ENCODE measurements around the gene SAMD4B. TPM values are rescaled to one million over a fixed set of nuclear protein-coding genes. Genes with fewer than 3 reads are reported as not detected.
"Not testable (repeated sequence)": the region's sequence is repeated elsewhere in the genome, so short reads cannot be mapped to it uniquely, and the experiment has no call there.

Gene SAMD4B
- total RNA-seq, 2 donors from 2014 or later: 133 to 227 TPM

DNA sequence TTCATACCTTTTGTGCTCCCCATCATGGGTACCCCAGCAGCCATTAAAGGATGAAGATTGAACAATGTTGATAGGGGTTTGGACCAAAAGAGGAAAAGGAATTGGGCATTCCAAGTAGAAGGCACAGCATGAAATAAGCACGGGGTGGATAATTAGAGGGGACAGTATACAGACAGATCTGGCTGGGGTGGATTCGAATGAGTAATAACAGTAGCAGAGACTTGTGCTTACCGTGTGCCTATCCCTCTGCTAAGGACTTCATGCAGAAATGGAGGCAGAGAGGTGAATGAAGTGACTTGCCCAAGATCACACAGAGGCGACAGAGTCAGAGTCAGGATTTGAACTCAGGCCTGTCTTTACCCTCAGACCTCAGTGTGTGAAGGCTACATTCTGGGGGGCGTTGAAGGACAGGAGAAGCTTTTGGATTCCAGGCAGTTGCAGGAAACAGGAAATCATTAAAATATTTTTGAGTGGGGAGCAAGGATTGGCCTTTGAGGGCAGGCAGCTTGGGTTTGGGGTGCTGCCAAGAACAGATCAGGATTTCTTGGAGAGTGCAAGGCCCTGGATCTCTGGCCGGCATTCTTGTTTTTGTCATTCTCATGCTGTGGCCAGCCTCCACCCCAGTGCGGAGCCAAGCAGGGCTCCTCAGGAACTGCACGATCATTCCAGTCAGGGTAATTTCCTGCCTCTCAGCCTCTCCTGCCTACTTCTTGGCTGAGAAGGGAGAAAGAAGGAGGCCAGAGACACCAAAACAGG is 30.0 kb downstream of the SAMD4B start:
- H3K4me1 ChIP-seq (replicated peaks): peaks cover 10% of the 10 kb centered on the region
- no peaks in the 10 kb centered on the region for H3K27me3 ChIP-seq (replicated peaks; ENCODE audit: insufficient read depth)
- peak; percentile 70 for DNase-seq (ENCODE audit: low spot score)
- H3K9me3 ChIP-seq: no peaks in the 10 kb centered on the region
- intact Hi-C loops (cut with DNase I): no loop called here
- 37% methylated on average over 8 of the region's 8 CpGs for WGBS
- TF ChIP-seq POLR2A (IDR thresholded peaks at IDR 0.05) (no peak), POLR2AphosphoS5 (IDR thresholded peaks at IDR 0.05) (peak; percentile 74)
- H3K4me3 ChIP-seq: no peak overlapping the region
- H3K27ac ChIP-seq: peak overlapping the region; percentile 80 to 84
- peaks cover 15 to 26% of the 10 kb centered on the region in 2 donors for H3K36me3 ChIP-seq

DNA sequence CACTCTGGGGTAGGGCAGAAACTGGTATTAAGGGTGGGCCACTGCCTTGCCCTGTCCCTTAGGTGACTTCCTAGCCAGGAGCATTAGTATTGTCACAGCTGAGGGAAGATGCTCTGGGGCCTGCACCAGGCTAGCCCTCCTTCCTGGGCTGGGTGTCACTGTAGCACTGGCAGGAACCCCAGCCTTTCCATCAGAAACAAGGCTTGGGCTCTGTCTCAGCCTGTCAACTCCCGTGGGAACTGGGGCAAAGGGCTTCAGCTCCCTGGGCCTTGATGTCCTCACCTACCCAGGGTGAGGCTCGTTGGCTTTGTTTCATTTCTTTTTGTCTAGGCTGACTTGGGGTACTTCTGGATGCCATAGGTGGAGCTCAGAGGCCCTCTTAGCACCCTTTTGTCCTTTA is 30.7 kb downstream of the SAMD4B start:
- Histone ChIP-seq H3K9me3 (no peaks in the 10 kb centered on the region), H3K27me3 (replicated peaks; ENCODE audit: insufficient read depth) (no peaks in the 10 kb centered on the region), H3K4me1 (replicated peaks) (peaks cover 10% of the 10 kb centered on the region), H3K4me3 (no peak overlapping the region), H3K36me3 (peaks cover 22 to 33% of the 10 kb centered on the region in 2 donors), H3K27ac (peak overlapping the region; percentile 80 to 84)
- no peak for TF ChIP-seq POLR2A (IDR thresholded peaks at IDR 0.05)
- TF ChIP-seq, protein P1, sequence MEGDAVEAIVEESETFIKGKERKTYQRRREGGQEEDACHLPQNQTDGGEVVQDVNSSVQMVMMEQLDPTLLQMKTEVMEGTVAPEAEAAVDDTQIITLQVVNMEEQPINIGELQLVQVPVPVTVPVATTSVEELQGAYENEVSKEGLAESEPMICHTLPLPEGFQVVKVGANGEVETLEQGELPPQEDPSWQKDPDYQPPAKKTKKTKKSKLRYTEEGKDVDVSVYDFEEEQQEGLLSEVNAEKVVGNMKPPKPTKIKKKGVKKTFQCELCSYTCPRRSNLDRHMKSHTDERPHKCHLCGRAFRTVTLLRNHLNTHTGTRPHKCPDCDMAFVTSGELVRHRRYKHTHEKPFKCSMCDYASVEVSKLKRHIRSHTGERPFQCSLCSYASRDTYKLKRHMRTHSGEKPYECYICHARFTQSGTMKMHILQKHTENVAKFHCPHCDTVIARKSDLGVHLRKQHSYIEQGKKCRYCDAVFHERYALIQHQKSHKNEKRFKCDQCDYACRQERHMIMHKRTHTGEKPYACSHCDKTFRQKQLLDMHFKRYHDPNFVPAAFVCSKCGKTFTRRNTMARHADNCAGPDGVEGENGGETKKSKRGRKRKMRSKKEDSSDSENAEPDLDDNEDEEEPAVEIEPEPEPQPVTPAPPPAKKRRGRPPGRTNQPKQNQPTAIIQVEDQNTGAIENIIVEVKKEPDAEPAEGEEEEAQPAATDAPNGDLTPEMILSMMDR (IDR thresholded peaks at IDR 0.05): no peak
- no peak for TF ChIP-seq POLR2AphosphoS5 (IDR thresholded peaks at IDR 0.05)
- intact Hi-C loops (cut with DNase I): no loop called here
- 58% methylated on average over 2 of the region's 2 CpGs for WGBS
- no peak for DNase-seq (ENCODE audit: low spot score)

GRCh38 chr19:39375929-39376328 is 33.7 kb downstream of the SAMD4B start:
- H3K4me1 ChIP-seq (replicated peaks): peaks cover 10% of the 10 kb centered on the region
- H3K9me3 ChIP-seq: no peaks in the 10 kb centered on the region
- H3K27me3 ChIP-seq (replicated peaks; ENCODE audit: insufficient read depth): no peaks in the 10 kb centered on the region
- H3K36me3 ChIP-seq: peaks cover 28 to 43% of the 10 kb centered on the region in 2 donors
- H3K27ac ChIP-seq: no peak overlapping the region
- H3K4me3 ChIP-seq: no peak overlapping the region
- no peak for DNase-seq (ENCODE audit: low spot score)
- TF ChIP-seq POLR2AphosphoS5 (IDR thresholded peaks at IDR 0.05): no peak
- TF ChIP-seq POLR2A (IDR thresholded peaks at IDR 0.05): no peak
- TF ChIP-seq, protein P1 (IDR thresholded peaks at IDR 0.05): no peak
- intact Hi-C loops (cut with DNase I): no loop called here

DNA sequence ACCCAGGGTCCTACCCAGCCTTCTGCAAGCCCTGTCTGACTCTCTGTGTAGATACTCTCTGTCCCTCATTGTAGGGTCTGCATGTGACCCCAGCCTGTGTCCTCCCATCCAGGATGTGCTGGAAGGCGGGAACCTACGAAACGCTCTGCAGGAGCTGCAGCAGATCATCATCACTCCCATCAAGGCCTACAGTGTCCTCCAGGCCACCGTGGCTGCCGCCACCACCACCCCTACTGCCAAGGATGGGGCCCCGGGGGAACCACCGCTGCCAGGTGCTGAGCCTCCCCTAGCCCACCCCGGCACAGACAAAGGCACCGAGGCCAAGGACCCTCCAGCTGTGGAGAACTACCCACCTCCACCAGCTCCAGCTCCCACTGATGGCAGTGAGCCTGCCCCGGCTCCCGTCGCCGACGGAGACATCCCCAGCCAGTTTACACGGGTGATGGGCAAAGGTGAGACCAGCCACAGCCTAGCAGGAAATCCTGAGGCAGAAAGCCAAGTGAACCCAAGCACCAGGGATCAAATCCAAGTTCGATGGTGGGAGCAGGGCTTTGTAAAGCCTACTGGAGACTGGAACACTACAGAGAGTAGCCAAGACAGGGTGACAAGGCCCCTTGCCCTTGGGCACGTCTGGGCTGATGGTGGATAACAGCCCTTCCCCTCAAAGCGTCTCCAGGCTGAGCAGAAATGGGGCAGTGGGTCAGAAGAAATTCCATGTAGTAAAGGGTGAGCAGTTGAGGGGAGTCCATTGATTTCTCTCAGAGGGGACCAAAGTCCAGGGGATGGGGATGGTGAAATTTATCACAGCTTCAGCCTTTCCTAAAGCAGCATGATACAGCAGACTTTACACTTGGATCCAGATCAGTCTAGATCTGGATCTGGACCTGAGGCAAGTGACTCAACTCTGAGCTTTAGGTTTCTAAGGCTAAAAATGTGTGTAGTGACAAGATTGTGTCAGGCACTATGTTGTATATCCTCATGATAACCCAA is 35.4 kb downstream of the SAMD4B start:
- WGBS: 82% methylated on average over 18 of the region's 18 CpGs
- intact Hi-C loops (cut with DNase I): no loop called here
- no peak for TF ChIP-seq POLR2A (IDR thresholded peaks at IDR 0.05)

GRCh38 chr19:39379366-39379765 is 37.1 kb downstream of the SAMD4B start:
- DNase-seq (ENCODE audit: low spot score); H3K27ac ChIP-seq; H3K27me3 ChIP-seq (replicated peaks; ENCODE audit: insufficient read depth); H3K4me1 ChIP-seq (replicated peaks); H3K9me3 ChIP-seq; intact Hi-C loops (cut with DNase I); H3K4me3 ChIP-seq: not testable (repeated sequence)
- 96% methylated on average over 4 of the region's 4 CpGs for WGBS
- H3K36me3 ChIP-seq: peaks cover 31 to 51% of the 10 kb centered on the region in 2 donors

More for the DNA sequence above, 35.4 kb downstream of the SAMD4B start:
- peaks cover 8% of the 10 kb centered on the region for H3K4me1 ChIP-seq (replicated peaks)
- H3K36me3 ChIP-seq: peaks cover 28 to 51% of the 10 kb centered on the region in 2 donors
- DNase-seq (ENCODE audit: low spot score): no peak
- H3K27ac ChIP-seq: no peak overlapping the region
- no peak overlapping the region for H3K4me3 ChIP-seq
- H3K27me3 ChIP-seq (replicated peaks; ENCODE audit: insufficient read depth): no peaks in the 10 kb centered on the region
- no peaks in the 10 kb centered on the region for H3K9me3 ChIP-seq

DNA sequence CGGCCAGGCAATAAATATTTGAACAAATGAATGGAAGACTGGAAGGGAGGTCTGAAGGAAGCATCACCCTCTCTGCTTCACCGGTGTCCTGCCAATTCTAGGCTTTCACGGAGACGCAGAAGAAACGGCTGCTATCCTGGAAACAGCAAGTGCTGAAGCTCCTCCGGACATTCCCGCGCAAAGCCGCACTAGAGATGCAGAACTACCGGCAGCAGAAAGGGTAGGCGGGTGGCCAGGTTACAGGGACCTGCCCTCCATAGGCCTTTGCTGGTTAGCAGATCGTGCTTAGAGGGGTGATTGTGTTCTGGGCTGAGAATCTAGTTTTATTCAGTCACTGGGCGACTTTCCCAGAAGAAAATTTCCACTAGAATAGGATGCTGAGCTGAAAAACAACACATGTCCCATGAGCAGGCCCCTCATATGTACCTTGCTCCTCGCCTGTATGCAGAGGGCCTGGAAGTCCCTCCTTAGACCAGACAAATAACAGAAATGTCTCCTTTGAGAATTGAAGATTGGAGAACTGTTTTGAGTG is 37.7 kb downstream of the SAMD4B start:
- DNase-seq (ENCODE audit: low spot score): no peak
- WGBS: 89% methylated on average over 14 of the region's 14 CpGs
- H3K36me3 ChIP-seq: peaks cover 31 to 51% of the 10 kb centered on the region in 2 donors
- no peaks in the 10 kb centered on the region for H3K4me1 ChIP-seq (replicated peaks)
- H3K27ac ChIP-seq: no peak overlapping the region
- H3K9me3 ChIP-seq: no peaks in the 10 kb centered on the region
- H3K27me3 ChIP-seq (replicated peaks; ENCODE audit: insufficient read depth): no peaks in the 10 kb centered on the region
- intact Hi-C loops (cut with DNase I): no loop called here
- TF ChIP-seq POLR2AphosphoS5 (IDR thresholded peaks at IDR 0.05): no peak
- no peak overlapping the region for H3K4me3 ChIP-seq

Data from prostate gland (tissue), 2 donors.